GM19468 (cell line): ENCODE data around the gene ACR.
A peak's percentile ranks its signal among the peaks of the same experiment; 100 is the strongest.
"Not testable (repeated sequence)": the region's sequence is repeated elsewhere in the genome, so short reads cannot be mapped to it uniquely, and the experiment has no call there.

Experiments
- ATAC-seq: cut with Tn5 transposase; IDR thresholded peaks from one replicate; pipeline ENCODE4 v1.9.1; 2021; ENCODE audit warnings: mild to moderate bottlenecking, moderate library complexity, moderate number of reproducible peaks; ENCODE audit not compliant: unreplicated experiment; ENCODE audit errors: extremely low read depth

ACR gene

DNA sequence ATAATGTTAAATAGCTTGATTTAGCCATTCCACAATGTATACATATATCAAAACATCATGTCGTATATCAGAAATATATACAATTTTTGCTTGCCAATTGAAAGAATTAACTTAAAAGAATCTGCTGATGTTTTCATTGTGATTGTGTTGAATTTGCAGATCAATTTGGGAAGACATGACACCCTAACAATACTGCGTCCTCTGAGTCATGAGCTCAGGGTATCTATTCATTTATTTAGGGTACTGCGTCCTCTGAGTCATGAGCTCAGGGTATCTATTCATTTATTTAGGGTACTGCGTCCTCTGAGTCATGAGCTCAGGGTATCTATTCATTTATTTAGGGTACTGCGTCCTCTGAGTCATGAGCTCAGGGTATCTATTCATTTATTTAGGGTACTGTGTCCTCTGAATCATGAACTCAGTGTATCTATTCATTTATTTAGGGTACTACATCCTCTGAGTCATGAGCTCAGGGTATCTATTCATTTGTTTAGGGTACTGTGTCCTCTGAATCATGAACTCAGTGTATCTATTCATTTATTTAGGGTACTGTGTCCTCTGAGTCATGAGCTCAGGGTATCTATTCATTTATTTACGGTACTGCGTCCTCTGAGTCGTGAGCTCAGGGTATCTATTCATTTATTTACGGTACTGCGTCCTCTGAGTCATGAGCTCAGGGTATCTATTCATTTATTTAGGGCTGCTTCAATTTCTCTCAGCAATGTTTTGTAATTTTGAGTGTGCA, 21.8 kb downstream of the ACR start:
- not testable (repeated sequence) for ATAC-seq

DNA sequence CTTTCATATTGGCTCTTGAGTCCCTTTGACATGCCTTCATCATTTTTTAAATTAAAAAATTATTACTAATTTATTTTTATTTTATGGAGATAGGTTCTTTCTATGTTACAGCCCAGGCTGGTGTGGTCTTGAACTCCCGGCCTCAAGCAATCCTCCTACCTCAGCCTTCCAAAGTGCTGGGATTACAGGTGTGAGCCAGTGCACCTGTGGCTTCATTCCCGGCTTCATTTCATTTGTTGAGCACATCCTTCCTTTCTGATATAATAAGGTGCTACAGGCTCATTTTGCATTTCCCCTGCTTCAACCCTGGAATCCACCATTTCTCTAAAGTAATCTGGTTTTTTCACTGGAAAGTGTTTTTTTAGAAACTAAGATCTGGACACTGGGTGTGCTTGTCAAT, 23.8 kb downstream of the ACR start:
- ATAC-seq: not testable (repeated sequence)

DNA sequence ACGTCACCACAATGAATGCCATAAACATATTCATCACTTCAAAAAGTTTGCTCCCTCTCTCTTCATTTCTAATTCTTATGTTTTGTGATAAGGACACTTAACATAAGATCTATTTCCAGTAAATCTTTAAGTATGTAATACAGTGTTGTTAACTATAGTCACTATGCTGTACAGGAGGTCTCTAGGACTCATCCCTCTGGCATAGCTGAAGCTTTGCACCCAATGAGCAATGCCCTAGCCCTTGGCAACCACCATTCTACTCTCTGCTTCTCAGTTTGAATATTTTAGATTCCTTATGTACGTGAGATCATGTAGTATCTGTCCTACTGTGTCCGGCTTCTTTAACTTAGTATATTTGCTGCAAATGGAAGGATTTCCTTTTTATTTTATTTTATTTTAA, 26.3 kb downstream of the ACR start:
- not testable (repeated sequence) for ATAC-seq

GRCh38 chr22:50775132-50775531, 37.1 kb downstream of the ACR start:
- not testable (repeated sequence) for ATAC-seq

DNA sequence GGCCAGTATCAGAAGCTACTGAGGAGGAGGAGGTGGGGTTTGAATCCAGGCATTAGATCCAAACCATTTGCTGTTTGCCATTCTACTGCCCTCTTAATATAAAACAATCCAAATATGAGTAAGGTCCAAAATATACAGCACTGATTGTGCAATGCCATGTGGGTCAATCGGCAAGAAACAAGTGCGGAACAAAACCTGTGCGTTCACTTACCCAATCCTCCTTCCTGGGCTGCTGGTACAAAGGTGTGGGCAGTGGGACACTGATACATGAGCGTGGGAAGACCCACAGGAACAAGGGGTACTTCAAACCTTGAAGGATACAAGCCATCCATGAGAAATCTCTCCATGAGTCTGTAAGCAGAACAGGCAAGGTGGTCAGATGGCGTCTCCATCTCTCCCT, 39.6 kb downstream of the ACR start:
- not testable (repeated sequence) for ATAC-seq

- ATAC-seq: not testable (repeated sequence)
These were observed 42.2 kb downstream of the ACR start for GRCh38 chr22:50780244-50780643.

DNA sequence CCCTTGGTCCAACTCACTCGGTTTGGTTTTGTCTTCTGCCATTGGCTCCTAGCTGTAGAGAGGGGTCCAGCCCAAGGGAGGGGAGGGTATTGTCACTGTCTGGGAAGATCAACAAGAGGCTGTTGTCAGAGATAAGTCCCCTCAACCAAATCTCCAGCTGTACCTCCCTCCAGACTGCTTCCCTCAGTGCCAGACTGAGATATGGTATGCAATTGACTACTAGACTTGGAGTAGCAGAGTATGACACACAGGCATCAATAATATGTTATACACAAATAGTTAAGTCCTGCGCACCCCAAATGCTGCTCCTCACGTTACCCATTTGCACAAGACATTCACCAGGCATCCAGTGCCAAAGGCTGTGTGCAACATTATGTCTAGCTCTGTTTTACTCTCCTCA, 44.2 kb downstream of the ACR start:
- ATAC-seq: not testable (repeated sequence)

GRCh38 chr22:50783033-50783879, 45.3 kb downstream of the ACR start, which contains the start of gene RABL2B:
TSS of gene RABL2B (minus strand) at chr22:50783636. CDS start at chr22:50782294, 1,342 bp downstream.
- peak; percentile 36 for ATAC-seq

- not testable (repeated sequence) for ATAC-seq
These were observed 45.9 kb downstream of the ACR start for GRCh38 chr22:50783880-50784276.

- ATAC-seq: not testable (repeated sequence)
These were observed 47.3 kb downstream of the ACR start for GRCh38 chr22:50785289-50785688.

DNA sequence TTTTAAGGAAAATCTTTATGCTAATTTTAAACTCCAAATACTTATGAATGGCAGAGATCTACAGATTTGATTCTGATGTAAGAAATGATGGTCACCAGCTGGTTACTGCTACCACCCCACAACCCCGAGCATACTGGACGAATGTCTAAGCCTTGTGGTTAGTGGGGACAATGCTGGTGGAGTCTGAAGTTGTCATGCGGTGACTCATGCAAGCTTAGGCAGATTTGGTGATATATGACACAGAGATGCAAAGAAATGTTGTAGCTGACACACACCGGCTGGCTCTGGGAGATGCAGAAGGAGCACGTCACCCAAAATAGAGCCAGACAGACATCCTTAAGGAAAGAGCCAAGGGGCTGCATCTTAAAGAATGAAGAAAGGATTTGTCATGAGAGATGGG, 48.9 kb downstream of the ACR start:
- ATAC-seq: not testable (repeated sequence)
